ENCODE results near the gene CCL7. TPM values are rescaled to one million over a fixed set of nuclear protein-coding genes. Genes with fewer than 3 reads are reported as not detected.

The CCL7 gene
- total and polyA plus RNA-seq, 2 experiments from 2014 or later, result 0.69 TPM; not detected in 1

DNA sequence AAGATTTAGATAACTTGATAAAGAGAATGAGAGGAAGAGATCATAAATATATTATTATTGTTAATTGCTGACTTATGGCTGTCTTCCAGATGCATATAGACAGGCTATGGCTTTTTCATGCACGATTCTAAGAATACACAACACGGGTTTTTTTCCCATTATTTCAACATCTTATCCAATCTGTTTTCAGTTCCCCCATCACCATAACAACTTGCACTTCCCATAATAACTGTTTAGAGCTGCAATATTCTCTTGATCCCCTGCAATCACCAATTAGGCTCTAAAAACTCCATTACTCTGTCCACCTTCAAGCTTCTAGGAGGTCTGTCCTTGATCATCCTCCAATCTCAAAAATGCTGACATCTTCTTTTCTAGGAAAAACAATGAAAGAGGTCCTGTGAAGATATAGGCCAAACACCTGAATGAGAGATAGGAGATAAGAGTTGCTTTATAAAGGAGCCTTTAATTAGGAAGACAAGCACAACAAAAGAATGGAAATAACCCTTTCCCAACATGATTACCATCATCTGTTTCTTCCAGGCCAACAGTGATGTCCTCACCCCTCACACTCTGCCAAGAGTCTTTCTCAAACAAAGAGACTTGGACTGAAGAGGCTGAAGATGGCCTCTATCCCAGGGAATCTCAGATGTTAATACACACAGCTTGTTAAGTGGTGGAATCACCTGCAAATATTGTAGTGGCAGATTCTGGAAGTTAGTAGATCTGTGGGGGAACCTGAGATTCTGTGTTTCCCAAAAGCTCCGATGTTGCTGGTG, 47.1 kb upstream of the CCL7 start:
- Histone ChIP-seq H3K27ac (no peak overlapping the region), H3K36me3 (replicated peaks; ENCODE audit: insufficient read depth, low read depth) (no peaks in the 10 kb centered on the region), H3K9me2 (replicated peaks; ENCODE audit: insufficient read depth) (no peaks in the 10 kb centered on the region), H3K4me3 (no peak overlapping the region), H3K4me1 (ENCODE audit: insufficient read depth) (no peaks in the 10 kb centered on the region), H3K27me3 (peaks cover 3% of the 10 kb centered on the region), H3K79me2 (no peaks in the 10 kb centered on the region), H3K9me3 (ENCODE audit: low read depth) (no peaks in the 10 kb centered on the region), H2AFZ (no peak overlapping the region), H4K20me1 (ENCODE audit: insufficient read depth, poor library complexity, severe bottlenecking) (no peaks in the 10 kb centered on the region), H3K4me2 (no peak overlapping the region)
- no peak for DNase-seq (ENCODE audit: low spot score)
- 92% methylated on average over 3 of the region's 3 CpGs for WGBS (ENCODE audit: low lambda C conversion rate, missing lambda C conversion rate)
- TF ChIP-seq, protein P1, sequence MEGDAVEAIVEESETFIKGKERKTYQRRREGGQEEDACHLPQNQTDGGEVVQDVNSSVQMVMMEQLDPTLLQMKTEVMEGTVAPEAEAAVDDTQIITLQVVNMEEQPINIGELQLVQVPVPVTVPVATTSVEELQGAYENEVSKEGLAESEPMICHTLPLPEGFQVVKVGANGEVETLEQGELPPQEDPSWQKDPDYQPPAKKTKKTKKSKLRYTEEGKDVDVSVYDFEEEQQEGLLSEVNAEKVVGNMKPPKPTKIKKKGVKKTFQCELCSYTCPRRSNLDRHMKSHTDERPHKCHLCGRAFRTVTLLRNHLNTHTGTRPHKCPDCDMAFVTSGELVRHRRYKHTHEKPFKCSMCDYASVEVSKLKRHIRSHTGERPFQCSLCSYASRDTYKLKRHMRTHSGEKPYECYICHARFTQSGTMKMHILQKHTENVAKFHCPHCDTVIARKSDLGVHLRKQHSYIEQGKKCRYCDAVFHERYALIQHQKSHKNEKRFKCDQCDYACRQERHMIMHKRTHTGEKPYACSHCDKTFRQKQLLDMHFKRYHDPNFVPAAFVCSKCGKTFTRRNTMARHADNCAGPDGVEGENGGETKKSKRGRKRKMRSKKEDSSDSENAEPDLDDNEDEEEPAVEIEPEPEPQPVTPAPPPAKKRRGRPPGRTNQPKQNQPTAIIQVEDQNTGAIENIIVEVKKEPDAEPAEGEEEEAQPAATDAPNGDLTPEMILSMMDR (IDR thresholded peaks at IDR 0.05; ENCODE audit: poor library complexity), result no peak
- no peak for TF ChIP-seq EZH2phosphoT487 (IDR thresholded peaks at IDR 0.05; ENCODE audit: low read depth, severe bottlenecking, unreplicated experiment)
- no peak for TF ChIP-seq EZH2 (IDR thresholded peaks at IDR 0.05; ENCODE audit: borderline replicate concordance)

DNA sequence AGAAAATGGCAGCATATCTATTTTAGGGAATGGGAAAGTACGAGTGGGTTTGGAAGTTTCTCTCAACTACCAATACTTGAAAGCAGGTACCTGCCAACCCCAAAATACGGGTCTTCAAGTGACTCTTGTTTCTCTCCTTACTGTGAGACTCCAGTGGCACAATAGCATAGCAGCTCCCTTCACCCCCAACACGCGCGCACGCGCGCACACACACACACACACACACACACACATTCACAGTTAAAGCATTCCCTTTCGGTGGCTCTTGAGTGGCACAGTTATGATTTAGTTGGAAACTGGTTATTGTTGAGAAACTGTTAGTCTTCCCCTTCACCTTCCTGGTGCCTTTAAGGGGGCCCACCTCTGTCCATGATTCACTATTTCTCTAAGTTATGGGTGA, 45.0 kb upstream of the CCL7 start:
- H3K4me1 ChIP-seq (ENCODE audit: insufficient read depth), result no peaks in the 10 kb centered on the region
- TF ChIP-seq EZH2phosphoT487 (IDR thresholded peaks at IDR 0.05; ENCODE audit: low read depth, severe bottlenecking, unreplicated experiment) (no peak), EZH2 (IDR thresholded peaks at IDR 0.05; ENCODE audit: borderline replicate concordance) (no peak)
- TF ChIP-seq, protein P1 (IDR thresholded peaks at IDR 0.05; ENCODE audit: poor library complexity), result no peak
- H3K79me2 ChIP-seq, result no peaks in the 10 kb centered on the region
- H3K9me3 ChIP-seq (ENCODE audit: low read depth), result no peaks in the 10 kb centered on the region
- H3K27ac ChIP-seq, result no peak overlapping the region
- H2AFZ ChIP-seq, result no peak overlapping the region
- 89% methylated on average over 9 of the region's 9 CpGs for WGBS (ENCODE audit: low lambda C conversion rate, missing lambda C conversion rate)
- H3K36me3 ChIP-seq (replicated peaks; ENCODE audit: insufficient read depth, low read depth), result no peaks in the 10 kb centered on the region
- H3K4me2 ChIP-seq, result no peak overlapping the region
- no peaks in the 10 kb centered on the region for H4K20me1 ChIP-seq (ENCODE audit: insufficient read depth, poor library complexity, severe bottlenecking)
- no peak for DNase-seq (ENCODE audit: low spot score)
- H3K9me2 ChIP-seq (replicated peaks; ENCODE audit: insufficient read depth), result no peaks in the 10 kb centered on the region
- H3K27me3 ChIP-seq, result peaks cover 3% of the 10 kb centered on the region
- H3K4me3 ChIP-seq, result no peak overlapping the region

DNA sequence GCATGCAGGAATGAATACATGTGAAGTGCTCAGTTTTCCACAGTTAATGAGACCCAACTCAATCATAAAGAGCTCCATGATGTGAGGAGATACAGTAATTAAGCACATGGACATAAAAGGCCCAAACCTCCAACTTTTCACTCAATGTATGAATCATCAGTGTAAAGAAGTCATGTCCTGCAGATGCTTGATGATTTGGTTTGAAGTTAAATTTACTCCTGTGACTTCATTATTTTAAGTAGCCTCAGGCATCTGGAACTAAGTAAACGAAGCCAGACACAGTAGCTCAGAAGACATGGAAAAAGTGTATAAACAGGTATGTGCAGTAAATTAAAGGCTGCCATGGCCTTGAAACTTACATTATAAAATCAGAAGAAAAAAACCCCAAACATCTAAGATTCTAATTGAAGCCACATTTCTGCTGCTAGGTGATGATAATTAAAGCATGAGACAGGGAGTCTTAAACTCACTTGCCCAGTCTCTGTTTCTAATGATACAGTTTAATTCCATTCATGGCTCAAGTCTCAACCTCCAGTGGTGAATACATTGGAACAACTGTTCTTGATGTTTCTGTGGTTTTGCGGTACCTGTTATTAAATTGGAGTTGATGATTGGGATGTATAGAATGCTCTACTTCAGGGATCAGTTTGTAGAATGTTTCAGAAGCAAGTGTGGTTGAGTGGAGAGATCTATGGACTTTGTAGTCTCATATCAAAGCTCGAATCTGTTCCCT, 43.8 kb upstream of the CCL7 start:
- TF ChIP-seq EZH2 (IDR thresholded peaks at IDR 0.05; ENCODE audit: borderline replicate concordance) (no peak), EZH2phosphoT487 (IDR thresholded peaks at IDR 0.05; ENCODE audit: low read depth, severe bottlenecking, unreplicated experiment) (no peak)
- TF ChIP-seq, protein P1 (IDR thresholded peaks at IDR 0.05; ENCODE audit: poor library complexity), result no peak
- 62% methylated on average over 3 of the region's 3 CpGs for WGBS (ENCODE audit: low lambda C conversion rate, missing lambda C conversion rate)
- no peak for DNase-seq (ENCODE audit: low spot score)
- Histone ChIP-seq H3K36me3 (replicated peaks; ENCODE audit: insufficient read depth, low read depth) (no peaks in the 10 kb centered on the region), H2AFZ (no peak overlapping the region), H3K9me2 (replicated peaks; ENCODE audit: insufficient read depth) (no peaks in the 10 kb centered on the region), H3K27me3 (peaks cover 3% of the 10 kb centered on the region), H3K79me2 (no peaks in the 10 kb centered on the region), H3K27ac (no peak overlapping the region), H3K4me1 (ENCODE audit: insufficient read depth) (no peaks in the 10 kb centered on the region), H3K4me2 (no peak overlapping the region), H3K4me3 (no peak overlapping the region), H4K20me1 (ENCODE audit: insufficient read depth, poor library complexity, severe bottlenecking) (no peaks in the 10 kb centered on the region), H3K9me3 (ENCODE audit: low read depth) (no peaks in the 10 kb centered on the region)

Measured in hepatocyte (in vitro differentiated cells).